CD4-positive, alpha-beta memory T cell (primary cell): Measurements from ENCODE around the gene POLR3GL. TPM values are rescaled to one million over a fixed set of nuclear protein-coding genes. Genes with fewer than 3 reads are reported as not detected.

Experiments used
- CTCF ChIA-PET: fragments of 350-600 bp; sonication (Branson Sonifier 250); formaldehyde crosslinking; loops from one replicate; lab custom pipeline; 2021; ENCODE audit warnings: inconsistent platforms; ENCODE audit not compliant: partially characterized antibody; lab: Charles Lee
- POLR2A ChIA-PET: fragments of 350-600 bp; sonication (Branson Sonifier 250); formaldehyde crosslinking; loops from one replicate; lab custom pipeline; 2021; ENCODE audit not compliant: partially characterized antibody; lab: Charles Lee
- DNase-seq, 5 donors: peaks; one replicate each; pipeline versions ENCODE4 v3.0.0 to v3.0.0-alpha.2; 2020 to 2022; ENCODE audit warnings: mixed read lengths in 1 of 5
- H3K27ac ChIP-seq: one replicate; pipeline ENCODE4 v1.7.0; 2013; ENCODE audit warnings: low read depth, low read length
- H3K27me3 ChIP-seq: 2 replicates; pipeline ENCODE4 v1.7.0; 2013; ENCODE audit warnings: mild to moderate bottlenecking, low read length, moderate library complexity; ENCODE audit not compliant: insufficient read depth
- H3K36me3 ChIP-seq: 2 replicates; pipeline ENCODE4 v1.7.0; 2013; ENCODE audit warnings: mild to moderate bottlenecking, low read length, moderate library complexity; ENCODE audit not compliant: insufficient read depth
- H3K4me1 ChIP-seq: 2 replicates; pipeline ENCODE4 v1.7.0; 2013; ENCODE audit warnings: mild to moderate bottlenecking, low read length, moderate library complexity; ENCODE audit not compliant: insufficient read depth
- H3K4me3 ChIP-seq, 2 donors: one replicate each; pipeline ENCODE4 v1.7.0; 2013; ENCODE audit warnings: low read length in 2 of 2, mild to moderate bottlenecking in 1 of 2
- H3K9me3 ChIP-seq, 2 donors: one replicate each; pipeline ENCODE4 v1.7.0; 2013; ENCODE audit warnings: low read length in 2 of 2, control low read depth in 1 of 2; ENCODE audit not compliant: control insufficient read depth in 1 of 2
- H3K27ac Mint-ChIP-seq, 7 donors: one replicate each; pipeline ENCODE4 v1.8.0; 2020 to 2021; ENCODE audit warnings: mixed read lengths in 7 of 7, mild to moderate bottlenecking in 6 of 7, inconsistent platforms in 3 of 7, moderate library complexity in 3 of 7
- H3K27me3 Mint-ChIP-seq, 2 donors: one replicate each; pipeline ENCODE4 v1.8.0; 2020 to 2021; ENCODE audit warnings: mixed read lengths in 2 of 2
- H3K36me3 Mint-ChIP-seq, 2 donors: one replicate each; pipeline ENCODE4 v1.8.0; 2020 to 2021; ENCODE audit warnings: mixed read lengths in 2 of 2, inconsistent platforms in 1 of 2, mild to moderate bottlenecking in 1 of 2
- H3K4me1 Mint-ChIP-seq, 4 donors: one replicate each; pipeline ENCODE4 v1.8.0; 2020 to 2021; ENCODE audit warnings: mixed read lengths in 4 of 4, mild to moderate bottlenecking in 1 of 4
- H3K4me3 Mint-ChIP-seq, 8 donors: one replicate each; pipeline ENCODE4 v1.8.0; 2020 to 2021; ENCODE audit warnings: mixed read lengths in 8 of 8, mild to moderate bottlenecking in 7 of 8, moderate library complexity in 6 of 8, inconsistent platforms in 3 of 8
- H3K9me3 Mint-ChIP-seq, 8 donors: one replicate each; pipeline ENCODE4 v1.8.0; 2020 to 2021; ENCODE audit warnings: mixed read lengths in 8 of 8, mild to moderate bottlenecking in 5 of 8, inconsistent platforms in 3 of 8, moderate library complexity in 1 of 8
- intact Hi-C: fragments of 100-400 bp; cut with micrococcal nuclease; formaldehyde crosslinking; loops from one replicate; pipeline ENCODE4 v1.15.1; 2023
- polyA plus RNA-seq, 2 donors: library from polyadenylated mRNA; unstranded; fragments of 300-500 nt; fragmentation: Illumina TruSeq; gene quantifications; one replicate each; pipeline ENCODE4 v1.2.3, GENCODE V29; 2021
- total RNA-seq, 2 experiments: library from RNA; stranded (reverse); gene quantifications; one replicate each; pipeline ENCODE4 v1.2.3, GENCODE V29; 2021

POLR3GL gene
- total and polyA plus RNA-seq, 4 experiments from 2014 or later: 36.6 to 164 (median 66.8) TPM

GRCh38 chr1:145991735-145992412 is 27.4 kb downstream of the POLR3GL start:
- peak overlapping the region; percentile 47 to 96 (median 80) for H3K27ac Mint-ChIP-seq
- no peaks in the 10 kb centered on the region for H3K27me3 Mint-ChIP-seq
- peaks cover 48 to 54% of the 10 kb centered on the region in 2 donors for H3K36me3 Mint-ChIP-seq
- intact Hi-C loops: no loop called here
- Histone ChIP-seq H3K4me1 (peaks cover 47% of the 10 kb centered on the region), H3K27ac (no peak overlapping the region), H3K36me3 (peaks cover 37% of the 10 kb centered on the region), H3K27me3 (no peaks in the 10 kb centered on the region), H3K9me3 (no peaks in the 10 kb centered on the region), H3K4me3 (no peak overlapping the region)
- H3K4me1 Mint-ChIP-seq: peaks cover 35 to 76% (median 48%) of the 10 kb centered on the region in 4 donors
- peak in 2 of 5 donors; percentile 29 to 49 for DNase-seq
- ChIA-PET POLR2A (interaction anchor here (0.7 to 29.8 kb wide), 9 partner anchors 5 to 147 kb away, joined by 3 to 1967 read pairs (median 25); partner anchors contain the start of genes ANKRD34A, LIX1L, NUDT17 and PEX11B), CTCF (interaction anchor here (1.2 to 16.1 kb wide), 3 partner anchors 8 to 16 kb away, joined by 3 to 224 read pairs (median 168); no protein-coding TSS in a partner anchor)
- H3K4me3 Mint-ChIP-seq: peak overlapping the region; percentile 66 to 99 (median 98)
- H3K9me3 Mint-ChIP-seq: peaks cover 0 to 19% (median 3%) of the 10 kb centered on the region in 8 donors

GRCh38 chr1:145992502-145992936 is 28.0 kb downstream of the POLR3GL start:
- intact Hi-C loops: no loop called here
- peaks cover 34 to 81% (median 46%) of the 10 kb centered on the region in 4 donors for H3K4me1 Mint-ChIP-seq
- no peaks in the 10 kb centered on the region for H3K9me3 ChIP-seq
- H3K27ac Mint-ChIP-seq: peak overlapping the region in 6 of 7 donors; percentile 55 to 96 (median 85)
- peaks cover 37% of the 10 kb centered on the region for H3K36me3 ChIP-seq
- H3K4me3 ChIP-seq: peak overlapping the region; percentile 44 to 97
- H3K4me3 Mint-ChIP-seq: peak overlapping the region; percentile 96 to 99 (median 98)
- ChIA-PET CTCF (interaction anchor here (1.2 to 16.1 kb wide), 3 partner anchors 9 to 15 kb away, joined by 3 to 224 read pairs (median 168); no protein-coding TSS in a partner anchor), POLR2A (interaction anchor here (1.0 to 29.8 kb wide), 9 partner anchors 5 to 138 kb away, joined by 3 to 1967 read pairs (median 25); partner anchors contain the start of genes ANKRD34A, LIX1L, PEX11B and PIAS3)
- H3K27ac ChIP-seq: no peak overlapping the region
- H3K27me3 ChIP-seq: no peaks in the 10 kb centered on the region
- peaks cover 48 to 59% of the 10 kb centered on the region in 2 donors for H3K36me3 Mint-ChIP-seq
- no peaks in the 10 kb centered on the region for H3K27me3 Mint-ChIP-seq
- H3K4me1 ChIP-seq: peaks cover 43% of the 10 kb centered on the region
- no peak for DNase-seq
- peaks cover 0 to 19% (median 3%) of the 10 kb centered on the region in 8 donors for H3K9me3 Mint-ChIP-seq

- H3K4me1 Mint-ChIP-seq: peaks cover 31 to 81% (median 45%) of the 10 kb centered on the region in 4 donors
- no peaks in the 10 kb centered on the region for H3K27me3 Mint-ChIP-seq
- Histone ChIP-seq H3K27me3 (no peaks in the 10 kb centered on the region), H3K27ac (peak overlapping the region; percentile 75), H3K36me3 (peaks cover 37% of the 10 kb centered on the region), H3K9me3 (no peaks in the 10 kb centered on the region), H3K4me3 (peak overlapping the region; percentile 97 to 99), H3K4me1 (peaks cover 43% of the 10 kb centered on the region)
- H3K9me3 Mint-ChIP-seq: peaks cover 0 to 19% (median 3%) of the 10 kb centered on the region in 8 donors
- ChIA-PET POLR2A (interaction anchor here (1.0 to 29.8 kb wide), 11 partner anchors 6 to 148 kb away, joined by 3 to 1967 read pairs (median 25); partner anchors contain the start of genes ANKRD34A, LIX1L, NUDT17 and PEX11B), CTCF (interaction anchor here (1.0 to 16.1 kb wide), 5 partner anchors 9 to 43 kb away, joined by 3 to 224 read pairs (median 8); no protein-coding TSS in a partner anchor)
- intact Hi-C loops: no loop called here
- H3K36me3 Mint-ChIP-seq: peaks cover 48 to 62% of the 10 kb centered on the region in 2 donors
- H3K4me3 Mint-ChIP-seq: peak overlapping the region; percentile 96 to 99 (median 98)
- no peak for DNase-seq
- peak overlapping the region; percentile 61 to 99 (median 97) for H3K27ac Mint-ChIP-seq
These were observed 28.6 kb downstream of the POLR3GL start for GRCh38 chr1:145992958-145993617.

GRCh38 chr1:145993618-145994390 is 29.3 kb downstream of the POLR3GL start:
- peaks cover 43% of the 10 kb centered on the region for H3K4me1 ChIP-seq
- H3K27me3 ChIP-seq: no peaks in the 10 kb centered on the region
- Mint-ChIP-seq H3K4me3 (peak overlapping the region; percentile 96 to 99 (median 98)), H3K9me3 (peaks cover 0 to 19% (median 3%) of the 10 kb centered on the region in 8 donors), H3K27me3 (no peaks in the 10 kb centered on the region), H3K4me1 (peaks cover 35 to 81% (median 45%) of the 10 kb centered on the region in 4 donors), H3K36me3 (peaks cover 48 to 62% of the 10 kb centered on the region in 2 donors), H3K27ac (peak overlapping the region; percentile 94 to 99 (median 97))
- no peaks in the 10 kb centered on the region for H3K9me3 ChIP-seq
- H3K27ac ChIP-seq: peak overlapping the region; percentile 75
- DNase-seq: no peak
- H3K4me3 ChIP-seq: peak overlapping the region; percentile 97 to 99
- H3K36me3 ChIP-seq: peaks cover 37% of the 10 kb centered on the region
- ChIA-PET POLR2A (interaction anchor here (1.2 to 29.8 kb wide), 9 partner anchors 6 to 148 kb away, joined by 3 to 1967 read pairs (median 44); partner anchors contain the start of genes ANKRD34A, LIX1L, NUDT17 and PEX11B), CTCF (interaction anchor here (1.0 to 16.1 kb wide), 4 partner anchors 9 to 42 kb away, joined by 3 to 224 read pairs (median 88); no protein-coding TSS in a partner anchor)
- intact Hi-C loops: no loop called here

GRCh38 chr1:145994391-145995120 is 30.1 kb downstream of the POLR3GL start:
- intact Hi-C loops: loop anchor here (5.0 kb wide), 1 partner anchor 32 kb away; the partner anchor contains the start of genes ANKRD34A and POLR3GL
- no peaks in the 10 kb centered on the region for H3K27me3 Mint-ChIP-seq
- H3K27ac Mint-ChIP-seq: peak overlapping the region; percentile 94 to 99 (median 97)
- Histone ChIP-seq H3K27me3 (no peaks in the 10 kb centered on the region), H3K27ac (peak overlapping the region; percentile 75), H3K4me3 (peak overlapping the region; percentile 97 to 99), H3K36me3 (peaks cover 37% of the 10 kb centered on the region), H3K4me1 (peaks cover 48% of the 10 kb centered on the region), H3K9me3 (no peaks in the 10 kb centered on the region)
- H3K9me3 Mint-ChIP-seq: peaks cover 0 to 19% (median 3%) of the 10 kb centered on the region in 8 donors
- peaks cover 48 to 62% of the 10 kb centered on the region in 2 donors for H3K36me3 Mint-ChIP-seq
- ChIA-PET POLR2A (interaction anchor here (1.2 to 29.8 kb wide), 9 partner anchors 5 to 149 kb away, joined by 3 to 1967 read pairs (median 44); partner anchors contain the start of genes ANKRD34A, LIX1L, NUDT17 and PEX11B), CTCF (interaction anchor here (1.0 to 16.1 kb wide), 4 partner anchors 10 to 41 kb away, joined by 3 to 224 read pairs (median 88); no protein-coding TSS in a partner anchor)
- peak in 1 of 5 donors; percentile 66 for DNase-seq
- H3K4me3 Mint-ChIP-seq: peak overlapping the region; percentile 96 to 99 (median 98)
- H3K4me1 Mint-ChIP-seq: peaks cover 39 to 85% (median 49%) of the 10 kb centered on the region in 4 donors
